Fibroblast of lung (primary cell): ENCODE data around the gene CARS2. TPM values are rescaled to one million over a fixed set of nuclear protein-coding genes. Genes with fewer than 3 reads are reported as not detected.

Experiments
- DNase-seq, 2 donors: peaks; one replicate each; pipeline versions ENCODE4 v3.0.0 to v3.0.0-alpha.2; 2010; ENCODE audit warnings: low read depth in 2 of 2
- H2AFZ ChIP-seq: 2 replicates; pipeline ENCODE4 v1.5.1; 2012; ENCODE audit warnings: low read length, control low read depth, inconsistent platforms
- H3K27ac ChIP-seq: 2 replicates; pipeline ENCODE4 v1.5.1; 2011; ENCODE audit warnings: low read length, control low read depth; ENCODE audit not compliant: insufficient read depth
- H3K27me3 ChIP-seq: 2 replicates; pipeline ENCODE4 v1.5.1; 2011; ENCODE audit warnings: mild to moderate bottlenecking, low read length; ENCODE audit not compliant: control insufficient read depth, insufficient read depth
- H3K36me3 ChIP-seq: 2 replicates; pipeline ENCODE4 v1.5.1; 2011; ENCODE audit warnings: low read length; ENCODE audit not compliant: control insufficient read depth, insufficient read depth
- H3K4me1 ChIP-seq: 2 replicates; pipeline ENCODE4 v1.5.1; 2011; ENCODE audit warnings: low read length; ENCODE audit not compliant: control insufficient read depth, insufficient read depth; ENCODE audit errors: extremely low read depth
- H3K4me2 ChIP-seq: 2 replicates; pipeline ENCODE4 v1.5.1; 2011; ENCODE audit warnings: low read length, control low read depth; ENCODE audit not compliant: insufficient read depth; ENCODE audit errors: extremely low read depth
- H3K4me3 ChIP-seq, 4 experiments: fragments of 200-600 bp in 1 of 4; sonication (generic) in 1 of 4; replicated peaks in 1 of 4; 2 replicates each; pipeline ENCODE4 v1.5.1; 2011 to 2016; ENCODE audit warnings: low read length in 4 of 4, low read depth in 3 of 4, mild to moderate bottlenecking in 3 of 4, control low read depth in 2 of 4, inconsistent platforms in 1 of 4, mixed read lengths in 1 of 4; ENCODE audit not compliant: insufficient read depth in 1 of 4; ENCODE audit errors: control extremely low read depth in 1 of 4
- H3K79me2 ChIP-seq: 2 replicates; pipeline ENCODE4 v1.5.1; 2012; ENCODE audit warnings: mild to moderate bottlenecking, low read length, inconsistent platforms; ENCODE audit not compliant: control insufficient read depth, insufficient read depth
- H3K9ac ChIP-seq: 2 replicates; pipeline ENCODE4 v1.5.1; 2011; ENCODE audit warnings: mild to moderate bottlenecking, low read length, control low read depth; ENCODE audit not compliant: insufficient read depth
- H3K9me3 ChIP-seq: 2 replicates; pipeline ENCODE4 v1.5.1; 2012; ENCODE audit warnings: low read depth, low read length; ENCODE audit not compliant: control insufficient read depth, insufficient read depth
- H4K20me1 ChIP-seq: 2 replicates; pipeline ENCODE4 v1.5.1; 2011; ENCODE audit warnings: low read length; ENCODE audit not compliant: control insufficient read depth, insufficient read depth; ENCODE audit errors: extremely low read depth
- EZH2 ChIP-seq: IDR thresholded peaks from 2 replicates; pipeline ENCODE4 v1.5.1; 2012; ENCODE audit warnings: low read length, control low read depth, mild to moderate bottlenecking; ENCODE audit errors: missing control alignments
- polyA plus RNA-seq, 2 donors: library from polyadenylated mRNA; depleted of rRNA in 1 of 2; stranded (reverse) in 1 of 2; unstranded in 1 of 2; fragments of >200 nt; gene quantifications; 2 replicates each; pipeline ENCODE4 v1.2.1, GENCODE V29; 2011 to 2012; ENCODE audit warnings: missing spikeins in 1 of 2
- total RNA-seq: library from RNA; depleted of rRNA; stranded (reverse); fragments of >200 nt; gene quantifications from 2 replicates; pipeline ENCODE4 v1.2.1, GENCODE V29; 2014
- TF ChIP-seq, protein P1 (sequence below), 2 donors: IDR thresholded peaks in 1 of 2; conservative IDR thresholded peaks in 1 of 2; 1 replicate in 1 of 2; 2 replicates in 1 of 2; pipeline ENCODE4 v1.5.1; 2011 to 2012; ENCODE audit warnings: low read length in 2 of 2, control low read depth in 1 of 2, inconsistent platforms in 1 of 2, low read depth in 1 of 2, mild to moderate bottlenecking in 1 of 2

The CARS2 gene
- total and polyA plus RNA-seq, 2 donors (not counting 1 experiment from before 2014, with no cell fraction given) = 64.7 to 127 TPM

DNA sequence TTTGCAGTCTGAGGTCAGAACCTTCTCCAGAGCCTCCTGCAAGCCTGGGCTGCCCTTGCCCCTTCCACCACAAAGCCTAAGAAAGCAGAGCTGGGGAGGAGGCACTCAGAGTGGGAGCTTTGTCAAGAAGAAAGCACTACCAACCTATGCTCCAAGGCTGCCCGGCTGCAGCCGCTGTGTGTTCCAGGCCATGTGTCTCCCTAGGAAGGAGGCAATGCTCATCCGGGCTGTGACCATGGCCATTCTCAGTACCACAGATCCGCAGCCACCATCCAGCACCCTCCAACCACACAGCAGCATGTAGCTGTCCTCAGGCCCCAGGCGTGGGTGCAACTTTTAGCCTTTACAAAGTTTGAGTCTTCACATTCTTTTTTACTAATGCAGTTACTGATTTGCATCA, 22.0 kb downstream of the CARS2 start:
- no peak overlapping the region for H3K9ac ChIP-seq
- no peaks in the 10 kb centered on the region for H3K27me3 ChIP-seq
- H3K36me3 ChIP-seq = peaks cover 17% of the 10 kb centered on the region
- H3K4me2 ChIP-seq = no peak overlapping the region
- DNase-seq = no peak
- no peak overlapping the region for H3K4me3 ChIP-seq
- H3K4me1 ChIP-seq = peaks cover 2% of the 10 kb centered on the region
- no peak overlapping the region for H3K27ac ChIP-seq
- H3K9me3 ChIP-seq = no peaks in the 10 kb centered on the region
- H2AFZ ChIP-seq = no peak overlapping the region
- no peaks in the 10 kb centered on the region for H3K79me2 ChIP-seq
- H4K20me1 ChIP-seq = no peaks in the 10 kb centered on the region
- TF ChIP-seq, protein P1, sequence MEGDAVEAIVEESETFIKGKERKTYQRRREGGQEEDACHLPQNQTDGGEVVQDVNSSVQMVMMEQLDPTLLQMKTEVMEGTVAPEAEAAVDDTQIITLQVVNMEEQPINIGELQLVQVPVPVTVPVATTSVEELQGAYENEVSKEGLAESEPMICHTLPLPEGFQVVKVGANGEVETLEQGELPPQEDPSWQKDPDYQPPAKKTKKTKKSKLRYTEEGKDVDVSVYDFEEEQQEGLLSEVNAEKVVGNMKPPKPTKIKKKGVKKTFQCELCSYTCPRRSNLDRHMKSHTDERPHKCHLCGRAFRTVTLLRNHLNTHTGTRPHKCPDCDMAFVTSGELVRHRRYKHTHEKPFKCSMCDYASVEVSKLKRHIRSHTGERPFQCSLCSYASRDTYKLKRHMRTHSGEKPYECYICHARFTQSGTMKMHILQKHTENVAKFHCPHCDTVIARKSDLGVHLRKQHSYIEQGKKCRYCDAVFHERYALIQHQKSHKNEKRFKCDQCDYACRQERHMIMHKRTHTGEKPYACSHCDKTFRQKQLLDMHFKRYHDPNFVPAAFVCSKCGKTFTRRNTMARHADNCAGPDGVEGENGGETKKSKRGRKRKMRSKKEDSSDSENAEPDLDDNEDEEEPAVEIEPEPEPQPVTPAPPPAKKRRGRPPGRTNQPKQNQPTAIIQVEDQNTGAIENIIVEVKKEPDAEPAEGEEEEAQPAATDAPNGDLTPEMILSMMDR (conservative IDR thresholded peaks at IDR 0.05 in 1 of 2, IDR thresholded peaks at IDR 0.05 in 1 of 2; ENCODE audit: low read depth in 1 of 2, low read length in 2 of 2) = no peak
- no peak for TF ChIP-seq EZH2

DNA sequence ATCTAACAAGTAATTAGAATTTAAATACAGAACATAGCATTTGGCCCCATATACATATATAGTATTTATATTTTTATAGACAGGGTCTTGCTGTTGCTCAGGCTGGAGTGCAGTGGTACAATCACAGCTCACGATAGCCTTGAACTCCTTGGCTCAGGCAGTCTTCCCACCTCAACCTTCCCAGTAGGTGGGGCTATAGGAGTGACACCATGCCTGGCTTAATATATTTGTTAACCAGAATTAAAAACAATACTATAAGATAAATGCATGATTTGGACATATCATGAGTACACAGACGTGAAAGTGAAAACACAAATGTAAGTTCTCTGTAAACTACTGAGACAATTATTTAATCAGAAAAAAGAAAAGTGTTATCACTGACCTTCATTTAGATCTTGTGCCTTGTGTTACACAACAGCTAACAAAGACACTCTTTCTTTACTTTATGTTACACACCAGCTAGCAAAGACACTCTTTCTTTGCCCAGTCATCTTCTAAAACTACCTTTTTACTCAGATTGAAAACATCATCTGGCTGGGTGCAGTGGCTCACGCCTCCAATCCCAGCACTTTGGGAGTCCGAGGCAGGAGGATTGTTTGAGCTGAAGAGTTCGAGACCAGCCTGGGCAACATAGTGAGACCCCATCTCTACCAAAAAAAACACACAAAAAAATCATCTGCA, 22.6 kb downstream of the CARS2 start:
- H3K36me3 ChIP-seq = peaks cover 19% of the 10 kb centered on the region
- peak in 1 of 2 donors; percentile 19 for DNase-seq

GRCh38 chr13:110682746-110683145, 23.2 kb downstream of the CARS2 start:
- no peak for DNase-seq
- TF ChIP-seq, protein P1 (conservative IDR thresholded peaks at IDR 0.05 in 1 of 2, IDR thresholded peaks at IDR 0.05 in 1 of 2; ENCODE audit: low read depth in 1 of 2, low read length in 2 of 2) = no peak
- TF ChIP-seq EZH2 = no peak
- Histone ChIP-seq H3K4me3 (no peak overlapping the region), H3K27me3 (no peaks in the 10 kb centered on the region), H3K9me3 (no peaks in the 10 kb centered on the region), H3K79me2 (no peaks in the 10 kb centered on the region), H3K9ac (no peak overlapping the region), H3K36me3 (peaks cover 17% of the 10 kb centered on the region), H3K4me2 (no peak overlapping the region), H4K20me1 (no peaks in the 10 kb centered on the region), H2AFZ (no peak overlapping the region), H3K4me1 (peaks cover 2% of the 10 kb centered on the region), H3K27ac (no peak overlapping the region)

More for the DNA sequence above, 22.6 kb downstream of the CARS2 start:
- Histone ChIP-seq H3K4me3 (no peak overlapping the region), H4K20me1 (no peaks in the 10 kb centered on the region), H3K9ac (no peak overlapping the region), H3K27ac (no peak overlapping the region), H3K79me2 (no peaks in the 10 kb centered on the region), H3K4me1 (peaks cover 2% of the 10 kb centered on the region), H3K9me3 (no peaks in the 10 kb centered on the region), H2AFZ (no peak overlapping the region), H3K4me2 (no peak overlapping the region), H3K27me3 (no peaks in the 10 kb centered on the region)
- TF ChIP-seq EZH2 = no peak
- TF ChIP-seq, protein P1 (conservative IDR thresholded peaks at IDR 0.05 in 1 of 2, IDR thresholded peaks at IDR 0.05 in 1 of 2; ENCODE audit: low read depth in 1 of 2, low read length in 2 of 2) = peak in 1 of 2 donors; percentile 32
